Right lobe of liver (tissue), 4 donors: ENCODE data around the gene LYZL2.

ENCODE experiments used
- POLR2A ChIP-seq: fragments of 450-650 bp; IDR thresholded peaks from one replicate; pipeline ENCODE4 v1.6.1; 2017; ENCODE audit warnings: antibody characterized with exemption, mild to moderate bottlenecking
- TF ChIP-seq, protein P1 (sequence below), 4 donors: fragments of 200-600 bp in 3 of 4; fragments of 450-650 bp in 1 of 4; IDR thresholded peaks; one replicate each; pipeline versions ENCODE4 v1.5.1 to v1.8.0; 2016 to 2022; ENCODE audit warnings: antibody characterized with exemption in 4 of 4, mild to moderate bottlenecking in 2 of 4
- donor health status: DM: no; HTN: no; CAD: no.
- donor health status: DM: no; HTN: no; CAD: no.
- donor health status: DM: no; HTN: yes; CAD: no.

GRCh38 chr10:30579574-30579973 is 50.0 kb downstream of the LYZL2 start:
- TF ChIP-seq POLR2A = no peak
- TF ChIP-seq, protein P1, sequence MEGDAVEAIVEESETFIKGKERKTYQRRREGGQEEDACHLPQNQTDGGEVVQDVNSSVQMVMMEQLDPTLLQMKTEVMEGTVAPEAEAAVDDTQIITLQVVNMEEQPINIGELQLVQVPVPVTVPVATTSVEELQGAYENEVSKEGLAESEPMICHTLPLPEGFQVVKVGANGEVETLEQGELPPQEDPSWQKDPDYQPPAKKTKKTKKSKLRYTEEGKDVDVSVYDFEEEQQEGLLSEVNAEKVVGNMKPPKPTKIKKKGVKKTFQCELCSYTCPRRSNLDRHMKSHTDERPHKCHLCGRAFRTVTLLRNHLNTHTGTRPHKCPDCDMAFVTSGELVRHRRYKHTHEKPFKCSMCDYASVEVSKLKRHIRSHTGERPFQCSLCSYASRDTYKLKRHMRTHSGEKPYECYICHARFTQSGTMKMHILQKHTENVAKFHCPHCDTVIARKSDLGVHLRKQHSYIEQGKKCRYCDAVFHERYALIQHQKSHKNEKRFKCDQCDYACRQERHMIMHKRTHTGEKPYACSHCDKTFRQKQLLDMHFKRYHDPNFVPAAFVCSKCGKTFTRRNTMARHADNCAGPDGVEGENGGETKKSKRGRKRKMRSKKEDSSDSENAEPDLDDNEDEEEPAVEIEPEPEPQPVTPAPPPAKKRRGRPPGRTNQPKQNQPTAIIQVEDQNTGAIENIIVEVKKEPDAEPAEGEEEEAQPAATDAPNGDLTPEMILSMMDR (IDR thresholded peaks at IDR 0.05) = no peak
